Measurements from ENCODE around the gene RPL35.

Gene RPL35

DNA sequence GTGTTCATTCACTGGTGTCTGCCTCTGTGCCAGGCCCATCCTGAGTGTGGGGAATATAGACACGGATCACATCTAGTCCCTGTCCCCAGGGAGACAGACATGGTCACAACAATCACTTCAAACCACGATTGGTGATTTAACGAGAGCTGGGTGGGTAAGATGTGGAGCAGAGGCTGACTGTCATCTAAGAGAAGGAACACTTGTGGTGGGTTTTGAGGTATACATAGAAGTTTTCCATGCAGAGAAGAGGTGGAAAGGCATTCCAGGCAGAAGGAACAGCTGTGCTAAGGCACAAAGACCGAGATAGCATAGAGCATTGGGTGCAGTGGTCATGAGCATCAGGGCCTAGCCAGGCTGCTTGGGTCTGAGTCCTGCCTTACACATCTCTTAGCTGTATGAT is 31.2 kb downstream of the RPL35 start:
- peaks cover 6% of the 10 kb centered on the region for H3K4me1 ChIP-seq (ENCODE audit: insufficient read depth, insufficient read length)
- TF ChIP-seq SUZ12 (IDR thresholded peaks at IDR 0.05; ENCODE audit: extremely low read depth, insufficient read depth, insufficient read length) = no peak
- TF ChIP-seq ZNF274 (IDR thresholded peaks at IDR 0.05; ENCODE audit: low read depth, low read length) = no peak
- TF ChIP-seq YY1 (IDR thresholded peaks at IDR 0.05; ENCODE audit: insufficient read depth, insufficient read length) = no peak
- H3K4me3 ChIP-seq (ENCODE audit: insufficient read length, low read depth) = no peak overlapping the region
- H3K27me3 ChIP-seq (ENCODE audit: insufficient read depth, insufficient read length) = no peaks in the 10 kb centered on the region
- H3K9me3 ChIP-seq (ENCODE audit: insufficient read depth, low read length) = no peaks in the 10 kb centered on the region
- DNase-seq (ENCODE audit: low read depth, low spot score) = no peak
- no peak overlapping the region for H3K9ac ChIP-seq (ENCODE audit: insufficient read length, low read depth)
- H3K36me3 ChIP-seq (ENCODE audit: insufficient read depth, insufficient read length, low read length) = no peaks in the 10 kb centered on the region

DNA sequence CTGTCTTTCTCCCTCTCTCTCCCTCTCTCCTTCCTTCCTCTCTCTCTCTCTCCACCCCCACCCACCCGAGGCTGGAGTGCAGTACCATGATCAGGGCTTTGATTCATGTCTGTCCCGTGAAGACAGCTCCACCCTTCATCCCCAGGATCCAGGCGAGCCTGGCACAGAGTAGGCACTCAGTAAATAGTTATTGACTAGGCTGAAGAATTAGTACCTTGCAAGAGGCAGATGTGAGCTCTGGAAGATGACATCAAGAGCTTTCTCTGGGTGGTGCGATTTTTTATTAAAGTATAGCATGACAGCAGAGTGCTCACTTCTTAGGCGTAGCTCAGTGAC is 32.5 kb downstream of the RPL35 start:
- TF ChIP-seq ZNF274 (IDR thresholded peaks at IDR 0.05; ENCODE audit: low read depth, low read length) (no peak), YY1 (IDR thresholded peaks at IDR 0.05; ENCODE audit: insufficient read depth, insufficient read length) (no peak), SUZ12 (IDR thresholded peaks at IDR 0.05; ENCODE audit: extremely low read depth, insufficient read depth, insufficient read length) (no peak)
- no peak for DNase-seq (ENCODE audit: low read depth, low spot score)
- Histone ChIP-seq H3K4me1 (ENCODE audit: insufficient read depth, insufficient read length) (peaks cover 3% of the 10 kb centered on the region), H3K36me3 (ENCODE audit: insufficient read depth, insufficient read length, low read length) (no peaks in the 10 kb centered on the region), H3K9me3 (ENCODE audit: insufficient read depth, low read length) (no peaks in the 10 kb centered on the region), H3K27me3 (ENCODE audit: insufficient read depth, insufficient read length) (no peaks in the 10 kb centered on the region), H3K9ac (ENCODE audit: insufficient read length, low read depth) (no peak overlapping the region), H3K4me3 (ENCODE audit: insufficient read length, low read depth) (no peak overlapping the region)

DNA sequence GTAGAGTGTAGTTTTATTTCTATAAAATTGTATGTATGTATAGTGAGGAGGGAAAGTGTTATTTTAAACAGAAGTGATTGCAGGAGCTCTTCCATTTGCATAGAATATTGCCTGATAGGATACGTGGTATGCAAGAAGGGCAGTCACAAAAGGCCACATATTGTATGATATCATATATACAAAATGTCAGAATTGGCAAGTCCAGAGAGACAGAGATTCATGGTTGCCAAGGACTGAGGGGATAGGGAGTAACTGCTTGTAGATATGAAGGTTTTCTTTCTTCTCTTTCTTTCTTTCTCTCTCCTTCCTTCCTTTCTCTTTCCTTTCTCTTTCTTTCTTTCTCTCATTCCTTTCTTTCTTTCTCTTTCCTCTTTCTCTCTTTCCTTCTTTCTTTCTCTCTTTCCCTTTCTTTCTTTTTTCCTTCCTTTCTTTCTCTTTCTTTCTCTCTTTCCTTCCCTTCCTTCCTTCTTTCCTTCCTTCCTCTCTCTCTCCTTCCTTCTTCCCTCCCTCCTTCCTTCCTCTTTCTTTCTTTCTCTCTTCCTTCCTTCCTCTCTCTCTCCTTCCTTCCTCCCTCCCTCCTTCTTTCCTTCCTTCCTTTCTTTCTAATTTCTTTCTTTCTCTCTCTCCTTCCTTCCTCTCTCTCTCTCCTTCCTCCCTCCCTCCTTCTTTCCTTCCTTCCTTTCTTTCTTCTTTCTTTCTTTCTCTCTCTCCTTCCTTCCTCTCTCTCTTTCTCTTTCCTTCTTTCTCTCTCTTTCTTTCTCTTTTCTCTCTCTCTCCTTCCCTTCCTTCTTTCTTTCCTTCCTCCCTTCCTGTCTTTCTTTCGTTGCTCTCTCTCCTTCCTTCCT is 33.0 kb downstream of the RPL35 start:
- Histone ChIP-seq H3K9me3 (ENCODE audit: insufficient read depth, low read length) (no peaks in the 10 kb centered on the region), H3K9ac (ENCODE audit: insufficient read length, low read depth) (no peak overlapping the region), H3K4me1 (ENCODE audit: insufficient read depth, insufficient read length) (peaks cover 3% of the 10 kb centered on the region), H3K27me3 (ENCODE audit: insufficient read depth, insufficient read length) (no peaks in the 10 kb centered on the region), H3K36me3 (ENCODE audit: insufficient read depth, insufficient read length, low read length) (no peaks in the 10 kb centered on the region), H3K4me3 (ENCODE audit: insufficient read length, low read depth) (no peak overlapping the region)
- no peak for DNase-seq (ENCODE audit: low read depth, low spot score)
- TF ChIP-seq YY1 (IDR thresholded peaks at IDR 0.05; ENCODE audit: insufficient read depth, insufficient read length) (no peak), ZNF274 (IDR thresholded peaks at IDR 0.05; ENCODE audit: low read depth, low read length) (no peak), SUZ12 (IDR thresholded peaks at IDR 0.05; ENCODE audit: extremely low read depth, insufficient read depth, insufficient read length) (no peak)

DNA sequence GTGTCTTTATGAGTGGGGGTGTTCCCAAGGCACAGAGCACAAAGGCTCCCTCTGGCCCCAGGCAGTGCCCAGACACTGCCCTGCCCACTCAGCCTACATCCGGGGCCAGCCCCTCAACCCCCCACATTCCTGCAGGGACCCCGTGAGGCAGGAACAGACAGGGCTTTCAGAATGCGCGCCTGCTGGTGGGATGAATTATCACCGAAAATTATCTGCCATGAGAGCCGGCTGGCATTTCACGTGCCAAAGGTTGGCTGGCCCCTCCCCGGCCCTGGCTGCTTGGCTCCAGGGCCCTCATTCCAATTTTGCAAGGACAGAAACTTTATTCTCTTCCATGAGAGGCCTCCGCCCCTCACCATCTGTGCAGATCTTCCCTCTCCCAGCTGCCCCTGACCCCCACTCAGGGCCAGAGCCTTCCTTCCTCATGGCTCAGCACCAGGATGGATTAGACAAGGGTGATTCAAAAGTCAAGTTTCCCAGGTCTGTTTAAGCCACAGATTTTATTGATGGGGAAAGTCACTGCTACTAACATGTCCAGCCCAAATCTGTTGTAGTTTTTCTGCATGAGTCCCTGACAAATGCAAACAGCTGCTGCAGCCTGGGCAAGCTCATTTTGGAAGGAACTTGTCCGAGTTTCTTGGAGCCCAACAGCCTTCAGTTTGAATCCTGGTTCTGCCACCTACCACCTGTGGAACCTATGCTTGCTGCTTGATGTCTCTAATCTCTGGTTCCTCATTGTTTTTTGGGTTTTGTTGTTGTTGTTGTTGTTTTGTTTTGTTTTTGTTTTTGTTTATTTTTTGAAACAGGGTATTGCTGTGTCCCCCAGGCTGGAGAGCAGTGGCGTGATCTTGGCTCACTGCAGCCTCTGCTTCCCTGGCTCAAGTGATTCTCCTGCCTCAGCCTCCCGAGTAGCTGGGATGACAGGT is 40.8 kb downstream of the RPL35 start:
- H3K9ac ChIP-seq (ENCODE audit: insufficient read length, low read depth) = no peak overlapping the region
- no peaks in the 10 kb centered on the region for H3K9me3 ChIP-seq (ENCODE audit: insufficient read depth, low read length)
- no peaks in the 10 kb centered on the region for H3K36me3 ChIP-seq (ENCODE audit: insufficient read depth, insufficient read length, low read length)
- H3K4me1 ChIP-seq (ENCODE audit: insufficient read depth, insufficient read length) = peaks cover 13% of the 10 kb centered on the region
- DNase-seq (ENCODE audit: low read depth, low spot score) = no peak
- no peaks in the 10 kb centered on the region for H3K27me3 ChIP-seq (ENCODE audit: insufficient read depth, insufficient read length)
- TF ChIP-seq ZNF274 (IDR thresholded peaks at IDR 0.05; ENCODE audit: low read depth, low read length) (no peak), SUZ12 (IDR thresholded peaks at IDR 0.05; ENCODE audit: extremely low read depth, insufficient read depth, insufficient read length) (no peak), YY1 (IDR thresholded peaks at IDR 0.05; ENCODE audit: insufficient read depth, insufficient read length) (no peak)
- no peak overlapping the region for H3K4me3 ChIP-seq (ENCODE audit: insufficient read length, low read depth)

DNA sequence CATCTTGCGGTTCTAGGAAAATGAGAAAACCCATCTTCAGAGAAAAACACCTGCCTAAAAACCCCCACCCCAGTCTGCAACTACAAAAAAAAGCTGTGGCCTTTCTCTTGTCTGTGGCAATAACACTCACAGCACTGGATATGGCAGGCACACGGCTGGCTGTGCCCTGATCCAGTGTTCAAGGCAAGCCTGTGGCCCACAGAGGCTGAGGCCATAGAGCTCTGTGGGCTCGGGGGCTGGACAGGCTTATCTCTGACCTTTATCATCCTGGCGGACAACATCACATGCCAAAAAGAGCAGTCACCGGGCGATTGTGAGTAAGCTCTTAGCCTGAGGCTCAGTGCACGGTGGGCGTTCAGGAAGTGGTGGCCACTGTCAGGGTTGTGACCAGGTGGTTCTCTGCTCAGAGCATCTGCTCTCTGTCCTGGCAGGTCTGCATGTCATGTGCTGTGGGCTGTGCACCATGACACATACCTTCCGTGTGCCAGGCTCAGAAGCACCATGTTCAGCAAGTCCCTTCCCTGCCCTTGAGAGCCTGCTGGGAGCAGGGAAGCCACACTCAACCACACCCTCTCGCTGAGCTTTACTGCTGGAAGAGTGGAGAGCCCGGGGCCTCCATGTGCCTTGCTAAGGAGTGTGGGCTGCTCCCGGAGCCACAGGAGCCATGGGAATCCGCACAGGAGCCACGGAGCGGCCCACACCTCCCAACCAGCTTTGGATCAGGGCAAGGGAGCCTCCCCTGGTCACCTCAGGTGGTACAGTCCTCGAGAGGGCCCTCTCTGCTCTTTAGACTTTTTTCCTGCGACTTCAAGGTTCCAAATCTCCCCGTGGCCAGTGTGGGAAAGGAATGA is 43.1 kb downstream of the RPL35 start:
- H3K27me3 ChIP-seq (ENCODE audit: insufficient read depth, insufficient read length) = no peaks in the 10 kb centered on the region

DNA sequence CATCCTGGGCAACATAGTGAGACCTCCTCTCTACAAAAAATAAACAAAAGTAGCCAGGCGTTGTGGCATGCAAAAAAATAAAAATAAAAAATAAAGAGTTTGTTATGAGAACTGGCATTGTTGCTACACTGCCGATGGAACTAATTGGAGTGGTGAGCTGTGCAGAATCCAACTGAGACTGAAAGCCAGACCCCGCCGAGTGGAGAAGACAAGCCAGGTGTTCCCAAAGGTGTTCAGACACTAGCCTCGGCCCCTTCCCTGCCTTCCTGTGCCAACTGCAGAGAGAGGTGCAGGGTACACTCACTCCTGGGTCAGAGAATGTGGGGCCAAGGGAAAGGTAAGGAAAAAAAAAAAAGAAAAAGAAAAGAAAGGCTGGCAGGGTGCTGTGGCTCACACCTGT is 46.2 kb downstream of the RPL35 start:
- H3K4me3 ChIP-seq (ENCODE audit: insufficient read length, low read depth) = no peak overlapping the region
- H3K4me1 ChIP-seq (ENCODE audit: insufficient read depth, insufficient read length) = peaks cover 27% of the 10 kb centered on the region
- H3K9me3 ChIP-seq (ENCODE audit: insufficient read depth, low read length) = no peaks in the 10 kb centered on the region
- H3K9ac ChIP-seq (ENCODE audit: insufficient read length, low read depth) = no peak overlapping the region
- TF ChIP-seq SUZ12 (IDR thresholded peaks at IDR 0.05; ENCODE audit: extremely low read depth, insufficient read depth, insufficient read length) (no peak), ZNF274 (IDR thresholded peaks at IDR 0.05; ENCODE audit: low read depth, low read length) (no peak), YY1 (IDR thresholded peaks at IDR 0.05; ENCODE audit: insufficient read depth, insufficient read length) (no peak)
- no peaks in the 10 kb centered on the region for H3K36me3 ChIP-seq (ENCODE audit: insufficient read depth, insufficient read length, low read length)
- H3K27me3 ChIP-seq (ENCODE audit: insufficient read depth, insufficient read length) = no peaks in the 10 kb centered on the region
- DNase-seq (ENCODE audit: low read depth, low spot score) = no peak

More for the DNA sequence above, 43.1 kb downstream of the RPL35 start:
- TF ChIP-seq ZNF274 (IDR thresholded peaks at IDR 0.05; ENCODE audit: low read depth, low read length) = no peak
- no peak for TF ChIP-seq SUZ12 (IDR thresholded peaks at IDR 0.05; ENCODE audit: extremely low read depth, insufficient read depth, insufficient read length)
- TF ChIP-seq YY1 (IDR thresholded peaks at IDR 0.05; ENCODE audit: insufficient read depth, insufficient read length) = no peak
- Histone ChIP-seq H3K9ac (ENCODE audit: insufficient read length, low read depth) (peak overlapping the region; percentile 34), H3K36me3 (ENCODE audit: insufficient read depth, insufficient read length, low read length) (no peaks in the 10 kb centered on the region), H3K9me3 (ENCODE audit: insufficient read depth, low read length) (no peaks in the 10 kb centered on the region), H3K4me1 (ENCODE audit: insufficient read depth, insufficient read length) (peaks cover 13% of the 10 kb centered on the region), H3K4me3 (ENCODE audit: insufficient read length, low read depth) (no peak overlapping the region)
- DNase-seq (ENCODE audit: low read depth, low spot score) = no peak
